Fibroblast of lung (primary cell): ENCODE measurements around the gene EPHB6.

ENCODE experiments used
- CTCF ChIP-seq, 2 donors: IDR thresholded peaks in 1 of 2; conservative IDR thresholded peaks in 1 of 2; 1 replicate in 1 of 2; 2 replicates in 1 of 2; pipeline ENCODE4 v1.5.1; 2011 to 2012; ENCODE audit warnings: low read length in 2 of 2, control low read depth in 1 of 2, inconsistent platforms in 1 of 2, low read depth in 1 of 2, mild to moderate bottlenecking in 1 of 2
- EZH2 ChIP-seq: IDR thresholded peaks from 2 replicates; pipeline ENCODE4 v1.5.1; 2012; ENCODE audit warnings: low read length, control low read depth, mild to moderate bottlenecking; ENCODE audit errors: missing control alignments

DNA sequence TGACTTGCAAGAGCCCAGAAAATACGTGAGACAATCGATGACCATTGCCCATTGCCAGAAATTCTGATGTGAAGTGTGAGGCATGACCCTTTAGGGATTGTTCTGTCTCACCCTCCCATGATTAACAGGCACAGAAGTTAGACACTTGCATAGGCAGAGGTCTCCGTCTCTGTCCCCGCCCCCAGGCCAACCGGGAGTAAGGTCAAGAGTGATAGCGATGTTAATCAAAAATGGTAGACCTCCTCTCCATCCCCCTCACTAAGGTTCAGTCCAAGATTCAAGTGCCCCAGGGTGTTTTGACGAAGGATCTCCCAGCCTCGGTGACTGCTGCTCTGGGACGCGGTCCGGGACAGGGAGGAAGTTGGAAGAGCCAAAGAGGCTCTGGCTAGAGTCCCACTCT lies 53.4 kb downstream of the EPHB6 start:
- TF ChIP-seq CTCF (conservative IDR thresholded peaks at IDR 0.05 in 1 of 2, IDR thresholded peaks at IDR 0.05 in 1 of 2; ENCODE audit: low read depth in 1 of 2, low read length in 2 of 2) (no peak), EZH2 (no peak)
